Erythroblast (primary cell): Measurements from ENCODE around the gene PRPSAP2.

Source experiments
- GATA1 ChIP-seq: IDR thresholded peaks from 2 replicates; pipeline ENCODE4 v1.6.1; 2011; ENCODE audit warnings: low read depth, mild to moderate bottlenecking, control low read depth, low read length, moderate library complexity
- POLR2A ChIP-seq: IDR thresholded peaks from 2 replicates; pipeline ENCODE4 v1.6.1; 2011; ENCODE audit warnings: mild to moderate bottlenecking, low read length

DNA sequence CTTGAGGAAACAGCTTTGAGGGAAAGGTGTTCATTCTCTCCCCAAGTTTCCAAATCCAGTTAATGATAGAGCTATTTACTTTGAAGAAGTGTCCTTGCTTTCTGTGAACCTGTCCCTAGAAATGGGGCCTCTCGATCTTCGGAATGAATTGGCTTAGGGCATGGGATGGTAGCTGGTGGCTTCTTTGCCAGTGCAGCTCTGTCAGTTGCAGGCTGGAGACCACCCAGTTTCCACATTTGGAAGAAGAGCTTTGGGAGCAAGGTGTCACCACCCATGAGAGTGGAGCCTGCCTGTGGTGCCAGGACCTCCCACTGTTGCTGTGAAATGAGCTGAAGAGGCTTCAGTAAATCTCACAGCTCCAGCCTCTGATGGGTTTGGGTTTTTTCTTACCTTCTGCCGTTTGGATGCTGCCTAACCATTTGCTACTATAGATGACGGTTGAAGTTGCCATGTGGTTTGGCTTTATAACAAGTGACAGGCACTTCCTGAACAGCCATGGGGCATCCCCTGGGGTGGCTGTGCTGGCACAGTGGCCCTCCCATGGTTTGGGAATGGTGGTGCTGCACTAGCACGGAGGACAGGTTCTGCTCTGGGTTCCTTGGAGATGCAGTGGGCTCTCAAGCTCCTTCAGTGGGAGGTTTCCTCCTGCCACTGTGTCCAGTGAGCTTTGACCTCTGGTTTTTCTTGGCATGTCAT, 74.6 kb downstream of the PRPSAP2 start:
- TF ChIP-seq POLR2A (no peak), GATA1 (no peak)
